ENCODE measurements around the gene ANKRD23. TPM values are rescaled to one million over a fixed set of nuclear protein-coding genes. Genes with fewer than 3 reads are reported as not detected.

Gene ANKRD23
- total and polyA plus RNA-seq, 2 experiments from 2014 or later: 1.8 to 4.4 TPM

GRCh38 chr2:96824079-96824870, 19.5 kb downstream of the ANKRD23 start:
- Histone ChIP-seq H3K4me2 (no peak overlapping the region), H3K27ac (peak overlapping the region; percentile 47), H3K4me3 (no peak overlapping the region), H3K27me3 (no peaks in the 10 kb centered on the region), H3K9me3 (ENCODE audit: low read depth) (no peaks in the 10 kb centered on the region), H3K36me3 (replicated peaks; ENCODE audit: insufficient read depth, low read depth) (no peaks in the 10 kb centered on the region), H3K4me1 (ENCODE audit: insufficient read depth) (peaks cover 41% of the 10 kb centered on the region), H3K79me2 (peaks cover 70% of the 10 kb centered on the region), H3K9me2 (replicated peaks; ENCODE audit: insufficient read depth) (no peaks in the 10 kb centered on the region), H4K20me1 (ENCODE audit: insufficient read depth, poor library complexity, severe bottlenecking) (peaks cover 42% of the 10 kb centered on the region), H2AFZ (no peak overlapping the region)
- 47% methylated on average over 6 of the region's 6 CpGs for WGBS (ENCODE audit: low lambda C conversion rate, missing lambda C conversion rate)
- TF ChIP-seq EZH2 (IDR thresholded peaks at IDR 0.05; ENCODE audit: borderline replicate concordance) (no peak), CTCF (IDR thresholded peaks at IDR 0.05; ENCODE audit: poor library complexity) (no peak), EZH2phosphoT487 (IDR thresholded peaks at IDR 0.05; ENCODE audit: low read depth, severe bottlenecking, unreplicated experiment) (no peak)
- peak; percentile 56 for DNase-seq (ENCODE audit: low spot score)

- Histone ChIP-seq H3K4me3 (no peak overlapping the region), H2AFZ (no peak overlapping the region), H3K9me2 (replicated peaks; ENCODE audit: insufficient read depth) (no peaks in the 10 kb centered on the region), H3K79me2 (peaks cover 77% of the 10 kb centered on the region), H3K36me3 (replicated peaks; ENCODE audit: insufficient read depth, low read depth) (peaks cover 3% of the 10 kb centered on the region), H3K4me2 (no peak overlapping the region), H4K20me1 (ENCODE audit: insufficient read depth, poor library complexity, severe bottlenecking) (peaks cover 50% of the 10 kb centered on the region), H3K27me3 (no peaks in the 10 kb centered on the region), H3K27ac (no peak overlapping the region), H3K4me1 (ENCODE audit: insufficient read depth) (peaks cover 50% of the 10 kb centered on the region), H3K9me3 (ENCODE audit: low read depth) (no peaks in the 10 kb centered on the region)
- 74% methylated on average over 11 of the region's 11 CpGs for WGBS (ENCODE audit: low lambda C conversion rate, missing lambda C conversion rate)
- no peak for TF ChIP-seq EZH2 (IDR thresholded peaks at IDR 0.05; ENCODE audit: borderline replicate concordance)
- TF ChIP-seq CTCF (IDR thresholded peaks at IDR 0.05; ENCODE audit: poor library complexity): no peak
- TF ChIP-seq EZH2phosphoT487 (IDR thresholded peaks at IDR 0.05; ENCODE audit: low read depth, severe bottlenecking, unreplicated experiment): no peak
- DNase-seq (ENCODE audit: low spot score): no peak
These were observed 20.6 kb downstream of the ANKRD23 start for GRCh38 chr2:96823198-96823597.

GRCh38 chr2:96822786-96823185, 21.0 kb downstream of the ANKRD23 start:
- Histone ChIP-seq H3K4me1 (ENCODE audit: insufficient read depth) (peaks cover 54% of the 10 kb centered on the region), H3K79me2 (peaks cover 81% of the 10 kb centered on the region), H3K9me2 (replicated peaks; ENCODE audit: insufficient read depth) (no peaks in the 10 kb centered on the region), H4K20me1 (ENCODE audit: insufficient read depth, poor library complexity, severe bottlenecking) (peaks cover 55% of the 10 kb centered on the region), H3K27me3 (no peaks in the 10 kb centered on the region), H2AFZ (no peak overlapping the region), H3K4me3 (no peak overlapping the region), H3K36me3 (replicated peaks; ENCODE audit: insufficient read depth, low read depth) (peaks cover 3% of the 10 kb centered on the region), H3K9me3 (ENCODE audit: low read depth) (no peaks in the 10 kb centered on the region), H3K27ac (no peak overlapping the region), H3K4me2 (no peak overlapping the region)
- WGBS (ENCODE audit: low lambda C conversion rate, missing lambda C conversion rate): 87% methylated on average over 4 of the region's 4 CpGs
- TF ChIP-seq CTCF (IDR thresholded peaks at IDR 0.05; ENCODE audit: poor library complexity) (no peak), EZH2 (IDR thresholded peaks at IDR 0.05; ENCODE audit: borderline replicate concordance) (no peak), EZH2phosphoT487 (IDR thresholded peaks at IDR 0.05; ENCODE audit: low read depth, severe bottlenecking, unreplicated experiment) (no peak)
- DNase-seq (ENCODE audit: low spot score): no peak

Data from hepatocyte (in vitro differentiated cells).